T1000 (cell line): Measurements from ENCODE around the gene LPIN2.
"Not testable (repeated sequence)": the region's sequence is repeated elsewhere in the genome, so short reads cannot be mapped to it uniquely, and the experiment has no call there.

ENCODE experiments used
- DNase-seq: peaks from one replicate; lab custom pipeline; 2025; ENCODE audit warnings: mixed read lengths; lab: John Stamatoyannopoulos, UW

Gene LPIN2

GRCh38 chr18:3013024-3013804, at the start of gene LPIN2:
LPIN2 (minus strand) TSS chr18:3013144; CDS start chr18:2960840, 52,304 bp downstream.
- DNase-seq: peak; percentile 92

GRCh38 chr18:3061581-3062312, 48.8 kb upstream of the LPIN2 start:
- no peak for DNase-seq

- no peak for DNase-seq
Observed at GRCh38 chr18:3060667-3061580, 48.0 kb upstream of the LPIN2 start.

GRCh38 chr18:3059272-3059671, 46.3 kb upstream of the LPIN2 start:
- no peak for DNase-seq

- no peak for DNase-seq
Observed at GRCh38 chr18:3058328-3059191, 45.6 kb upstream of the LPIN2 start.

GRCh38 chr18:3057526-3057925, 44.6 kb upstream of the LPIN2 start:
- no peak for DNase-seq

GRCh38 chr18:3056311-3056710, 43.4 kb upstream of the LPIN2 start:
- DNase-seq: no peak

GRCh38 chr18:3055816-3056215, 42.9 kb upstream of the LPIN2 start:
- DNase-seq: no peak

GRCh38 chr18:3055186-3055728, 42.3 kb upstream of the LPIN2 start:
- DNase-seq: no peak

GRCh38 chr18:3054780-3055179, 41.8 kb upstream of the LPIN2 start:
- DNase-seq: no peak

- DNase-seq: no peak
Observed at GRCh38 chr18:3054214-3054613, 41.3 kb upstream of the LPIN2 start.

- no peak for DNase-seq
Observed at GRCh38 chr18:3053081-3053480, 40.1 kb upstream of the LPIN2 start.

- DNase-seq: no peak
Observed at GRCh38 chr18:3052411-3052758, 39.4 kb upstream of the LPIN2 start.

GRCh38 chr18:3051718-3052410, 38.9 kb upstream of the LPIN2 start:
- no peak for DNase-seq

GRCh38 chr18:3049897-3050454, 37.0 kb upstream of the LPIN2 start:
- DNase-seq: not testable (repeated sequence)

GRCh38 chr18:3048820-3049349, 35.9 kb upstream of the LPIN2 start:
- no peak for DNase-seq

GRCh38 chr18:3048121-3048520, 35.2 kb upstream of the LPIN2 start:
- DNase-seq: no peak

GRCh38 chr18:3046216-3046808, 33.4 kb upstream of the LPIN2 start:
- DNase-seq: no peak

- no peak for DNase-seq
Observed at GRCh38 chr18:3044931-3045698, 32.2 kb upstream of the LPIN2 start.
